ENCODE data around the gene DDX56. TPM values are rescaled to one million over a fixed set of nuclear protein-coding genes. Genes with fewer than 3 reads are reported as not detected.

The DDX56 gene
- total and polyA plus RNA-seq, 2 of the 13 experiments (the other 11 are each of a cell fraction or from before 2014, with no cell fraction given) = 82.6 to 120 TPM

DNA sequence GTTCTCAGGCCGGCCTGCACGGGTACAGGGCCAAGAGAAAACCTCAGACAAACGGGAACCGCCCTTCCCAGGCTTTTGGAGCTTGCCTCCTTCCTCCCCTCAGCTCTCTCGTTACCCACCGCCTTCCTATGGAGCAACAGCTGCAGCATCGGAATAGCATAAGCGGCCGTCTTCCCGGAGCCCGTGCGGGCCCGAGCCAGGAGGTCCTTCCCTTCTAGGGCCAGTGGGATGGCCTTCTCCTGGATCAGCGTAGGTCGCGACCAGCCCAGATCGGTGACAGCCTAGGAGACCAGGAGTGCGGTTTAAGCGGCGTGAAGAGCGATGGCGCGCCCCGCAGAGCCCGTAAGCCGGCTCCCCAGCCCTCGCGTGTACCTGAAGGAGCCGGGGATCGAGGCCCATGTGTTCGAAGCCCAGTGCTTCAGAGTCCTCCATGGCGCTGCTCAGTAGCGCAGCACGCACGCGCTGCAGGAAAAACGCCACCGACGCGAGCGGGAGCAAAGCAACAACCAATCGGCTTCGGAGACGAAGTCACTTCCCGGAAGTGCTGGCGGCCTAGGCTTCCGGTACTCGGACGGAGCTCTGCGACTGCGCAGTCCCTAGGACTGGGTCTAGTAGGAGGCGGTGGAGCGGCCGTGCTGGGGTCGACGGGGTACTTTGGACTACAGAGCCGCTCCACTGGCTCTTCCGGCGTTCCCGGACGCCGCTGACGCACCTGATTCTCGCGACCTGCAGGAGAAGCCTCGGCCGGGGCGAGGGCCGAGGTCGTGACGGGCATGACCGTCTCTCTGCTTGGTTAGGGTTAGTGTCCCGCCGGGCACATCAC lies at the start of gene DDX56 (continued):
- no peak for TF ChIP-seq SCMH1 (CRISPR knock-in tag; IDR thresholded peaks at IDR 0.05; ENCODE audit: borderline replicate concordance)
- no peak for TF ChIP-seq ZNF33A (CRISPR knock-in tag; IDR thresholded peaks at IDR 0.05; ENCODE audit: borderline replicate concordance)
- TF ChIP-seq MBNL3 (CRISPR knock-in tag; conservative IDR thresholded peaks at IDR 0.05) = no peak
- TF ChIP-seq, protein P1, sequence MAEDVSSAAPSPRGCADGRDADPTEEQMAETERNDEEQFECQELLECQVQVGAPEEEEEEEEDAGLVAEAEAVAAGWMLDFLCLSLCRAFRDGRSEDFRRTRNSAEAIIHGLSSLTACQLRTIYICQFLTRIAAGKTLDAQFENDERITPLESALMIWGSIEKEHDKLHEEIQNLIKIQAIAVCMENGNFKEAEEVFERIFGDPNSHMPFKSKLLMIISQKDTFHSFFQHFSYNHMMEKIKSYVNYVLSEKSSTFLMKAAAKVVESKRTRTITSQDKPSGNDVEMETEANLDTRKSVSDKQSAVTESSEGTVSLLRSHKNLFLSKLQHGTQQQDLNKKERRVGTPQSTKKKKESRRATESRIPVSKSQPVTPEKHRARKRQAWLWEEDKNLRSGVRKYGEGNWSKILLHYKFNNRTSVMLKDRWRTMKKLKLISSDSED (CRISPR knock-in tag; IDR thresholded peaks at IDR 0.05) = no peak
- TF ChIP-seq MXI1 (IDR thresholded peaks at IDR 0.05; ENCODE audit: borderline replicate concordance, low read depth, low read length) = peak; percentile 93; the same call in 1 of the 3 replicates
- TF ChIP-seq, protein P2, sequence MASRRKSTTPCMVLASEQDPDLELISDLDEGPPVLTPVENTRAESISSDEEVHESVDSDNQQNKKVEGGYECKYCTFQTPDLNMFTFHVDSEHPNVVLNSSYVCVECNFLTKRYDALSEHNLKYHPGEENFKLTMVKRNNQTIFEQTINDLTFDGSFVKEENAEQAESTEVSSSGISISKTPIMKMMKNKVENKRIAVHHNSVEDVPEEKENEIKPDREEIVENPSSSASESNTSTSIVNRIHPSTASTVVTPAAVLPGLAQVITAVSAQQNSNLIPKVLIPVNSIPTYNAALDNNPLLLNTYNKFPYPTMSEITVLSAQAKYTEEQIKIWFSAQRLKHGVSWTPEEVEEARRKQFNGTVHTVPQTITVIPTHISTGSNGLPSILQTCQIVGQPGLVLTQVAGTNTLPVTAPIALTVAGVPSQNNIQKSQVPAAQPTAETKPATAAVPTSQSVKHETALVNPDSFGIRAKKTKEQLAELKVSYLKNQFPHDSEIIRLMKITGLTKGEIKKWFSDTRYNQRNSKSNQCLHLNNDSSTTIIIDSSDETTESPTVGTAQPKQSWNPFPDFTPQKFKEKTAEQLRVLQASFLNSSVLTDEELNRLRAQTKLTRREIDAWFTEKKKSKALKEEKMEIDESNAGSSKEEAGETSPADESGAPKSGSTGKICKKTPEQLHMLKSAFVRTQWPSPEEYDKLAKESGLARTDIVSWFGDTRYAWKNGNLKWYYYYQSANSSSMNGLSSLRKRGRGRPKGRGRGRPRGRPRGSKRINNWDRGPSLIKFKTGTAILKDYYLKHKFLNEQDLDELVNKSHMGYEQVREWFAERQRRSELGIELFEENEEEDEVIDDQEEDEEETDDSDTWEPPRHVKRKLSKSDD (CRISPR knock-in tag; IDR thresholded peaks at IDR 0.05; ENCODE audit: low read depth) = 0 out of 2 replicates have a peak, but pooled peaks have one; percentile 15
- TF ChIP-seq SRSF1 (optimal IDR thresholded peaks at IDR 0.05; ENCODE audit: low read depth, low read length) = no peak
- TF ChIP-seq FOXO1 (CRISPR knock-in tag; IDR thresholded peaks at IDR 0.05) = peak; percentile 58
- TF ChIP-seq KAT8 (CRISPR knock-in tag; IDR thresholded peaks at IDR 0.05) = peak; percentile 98
- no peak for TF ChIP-seq MAZ (IDR thresholded peaks at IDR 0.05; ENCODE audit: borderline replicate concordance, low read depth, low read length)
- TF ChIP-seq MAZ (CRISPR knock-in tag; IDR thresholded peaks at IDR 0.05; ENCODE audit: low read depth) = peak; percentile 55; the same call in 1 of the 2 replicates
- TF ChIP-seq PAF1 (CRISPR knock-in tag; IDR thresholded peaks at IDR 0.05) = no peak
- TF ChIP-seq ZSCAN22 (CRISPR knock-in tag; IDR thresholded peaks at IDR 0.05) = peak; percentile 70; the same call in 1 of the 2 replicates
- TF ChIP-seq SP2 (CRISPR knock-in tag; IDR thresholded peaks at IDR 0.05) = peak; percentile 76
- 0 out of 2 replicates have a peak, but pooled peaks have one; percentile 62 for TF ChIP-seq ZNF446 (CRISPR knock-in tag; IDR thresholded peaks at IDR 0.05)
- no peak for TF ChIP-seq ZNF34 (CRISPR knock-in tag; IDR thresholded peaks at IDR 0.05; ENCODE audit: borderline replicate concordance)
- TF ChIP-seq ZNF343 (CRISPR knock-in tag; IDR thresholded peaks at IDR 0.05) = peak; percentile 78; the same call in 1 of the 2 replicates
- TF ChIP-seq ZNF614 (CRISPR knock-in tag; IDR thresholded peaks at IDR 0.05; ENCODE audit: borderline replicate concordance) = peak; percentile 63
- TF ChIP-seq YEATS4 (CRISPR knock-in tag; IDR thresholded peaks at IDR 0.05; ENCODE audit: borderline replicate concordance) = peak; percentile 98
- TF ChIP-seq ZNF251 (CRISPR knock-in tag; IDR thresholded peaks at IDR 0.05) = 0 out of 2 replicates have a peak, but pooled peaks have one; percentile 30
- 0 out of 2 replicates have a peak, but pooled peaks have one; percentile 42 for TF ChIP-seq ZFP1 (CRISPR knock-in tag; IDR thresholded peaks at IDR 0.05)
- TF ChIP-seq SP1 (IDR thresholded peaks at IDR 0.05) = no peak
- TF ChIP-seq SP1 (CRISPR knock-in tag; IDR thresholded peaks at IDR 0.05) = peak; percentile 31; the same call in 1 of the 2 replicates
- peak; percentile 77 for TF ChIP-seq SMAD3 (CRISPR knock-in tag; IDR thresholded peaks at IDR 0.05)
- TF ChIP-seq ARID2 (CRISPR knock-in tag; IDR thresholded peaks at IDR 0.05; ENCODE audit: borderline replicate concordance) = no peak
- TF ChIP-seq ADNP (CRISPR knock-in tag; IDR thresholded peaks at IDR 0.05) = no peak
- no peak for TF ChIP-seq FIP1L1 (IDR thresholded peaks at IDR 0.05; ENCODE audit: borderline replicate concordance, insufficient read depth, low read depth, low read length)
- no peak; the same call in 1 of the 2 replicates for TF ChIP-seq ZNF296 (CRISPR knock-in tag; conservative IDR thresholded peaks at IDR 0.05)

All from HepG2 (cell line).